ENCODE data around the gene METTL21C. TPM values are rescaled to one million over a fixed set of nuclear protein-coding genes. Genes with fewer than 3 reads are reported as not detected.

METTL21C gene
- total and polyA plus RNA-seq, 9 donors, result 14.6 to 50.1 (median 22.2) TPM

- Histone ChIP-seq H3K4me3 (ENCODE audit: low read length) (no peak overlapping the region), H3K36me3 (ENCODE audit: control insufficient read depth, insufficient read depth, low read length) (no peaks in the 10 kb centered on the region), H3K4me1 (ENCODE audit: control insufficient read depth, insufficient read depth, low read length) (peaks cover 33% of the 10 kb centered on the region), H3K27ac (ENCODE audit: low read length) (no peak overlapping the region), H3K9me3 (replicated peaks; ENCODE audit: control insufficient read depth, low read depth, low read length) (no peaks in the 10 kb centered on the region), H3K27me3 (ENCODE audit: control insufficient read depth, insufficient read depth, low read length) (no peaks in the 10 kb centered on the region)
- 20% methylated on average over 1 of the region's 3 CpGs for WGBS (ENCODE audit: insufficient coverage)
- no peak for DNase-seq
Measured at GRCh38 chr13:102699504-102699903, 4.7 kb upstream of the METTL21C start.

GRCh38 chr13:102698649-102698980, 3.8 kb upstream of the METTL21C start:
- Histone ChIP-seq H3K36me3 (ENCODE audit: control insufficient read depth, insufficient read depth, low read length) (no peaks in the 10 kb centered on the region), H3K27ac (ENCODE audit: low read length) (no peak overlapping the region), H3K27me3 (ENCODE audit: control insufficient read depth, insufficient read depth, low read length) (no peaks in the 10 kb centered on the region), H3K9me3 (replicated peaks; ENCODE audit: control insufficient read depth, low read depth, low read length) (no peaks in the 10 kb centered on the region), H3K4me3 (ENCODE audit: low read length) (no peak overlapping the region), H3K4me1 (ENCODE audit: control insufficient read depth, insufficient read depth, low read length) (peaks cover 33% of the 10 kb centered on the region)
- no peak for DNase-seq
- WGBS (ENCODE audit: insufficient coverage), result 100% methylated on average over 2 of the region's 2 CpGs

GRCh38 chr13:102697929-102698648, 3.2 kb upstream of the METTL21C start:
- no peaks in the 10 kb centered on the region for H3K36me3 ChIP-seq (ENCODE audit: control insufficient read depth, insufficient read depth, low read length)
- no peak overlapping the region for H3K4me3 ChIP-seq (ENCODE audit: low read length)
- no peaks in the 10 kb centered on the region for H3K27me3 ChIP-seq (ENCODE audit: control insufficient read depth, insufficient read depth, low read length)
- DNase-seq, result no peak
- H3K4me1 ChIP-seq (ENCODE audit: control insufficient read depth, insufficient read depth, low read length), result peaks cover 33% of the 10 kb centered on the region
- H3K27ac ChIP-seq (ENCODE audit: low read length), result no peak overlapping the region
- WGBS (ENCODE audit: insufficient coverage), result 100% methylated on average over 1 of the region's 8 CpGs
- no peaks in the 10 kb centered on the region for H3K9me3 ChIP-seq (replicated peaks; ENCODE audit: control insufficient read depth, low read depth, low read length)

GRCh38 chr13:102697264-102697663, 2.4 kb upstream of the METTL21C start:
- no peak for DNase-seq
- no peaks in the 10 kb centered on the region for H3K36me3 ChIP-seq (ENCODE audit: control insufficient read depth, insufficient read depth, low read length)
- peaks cover 3% of the 10 kb centered on the region for H3K27me3 ChIP-seq (ENCODE audit: control insufficient read depth, insufficient read depth, low read length)
- WGBS (ENCODE audit: insufficient coverage), result 93% methylated on average over 2 of the region's 6 CpGs
- no peak overlapping the region for H3K4me3 ChIP-seq (ENCODE audit: low read length)
- no peak overlapping the region for H3K27ac ChIP-seq (ENCODE audit: low read length)
- H3K4me1 ChIP-seq (ENCODE audit: control insufficient read depth, insufficient read depth, low read length), result peaks cover 35% of the 10 kb centered on the region
- H3K9me3 ChIP-seq (replicated peaks; ENCODE audit: control insufficient read depth, low read depth, low read length), result no peaks in the 10 kb centered on the region

GRCh38 chr13:102696465-102696864, 1.6 kb upstream of the METTL21C start:
- Histone ChIP-seq H3K4me3 (ENCODE audit: low read length) (no peak overlapping the region), H3K9me3 (replicated peaks; ENCODE audit: control insufficient read depth, low read depth, low read length) (no peaks in the 10 kb centered on the region), H3K27ac (ENCODE audit: low read length) (peak overlapping the region; percentile 35), H3K36me3 (ENCODE audit: control insufficient read depth, insufficient read depth, low read length) (no peaks in the 10 kb centered on the region), H3K4me1 (ENCODE audit: control insufficient read depth, insufficient read depth, low read length) (peaks cover 35% of the 10 kb centered on the region), H3K27me3 (ENCODE audit: control insufficient read depth, insufficient read depth, low read length) (peaks cover 3% of the 10 kb centered on the region)
- no peak for DNase-seq
- 85% methylated on average over 4 of the region's 4 CpGs for WGBS (ENCODE audit: insufficient coverage)

- H3K9me3 ChIP-seq (replicated peaks; ENCODE audit: control insufficient read depth, low read depth, low read length), result no peaks in the 10 kb centered on the region
- no peaks in the 10 kb centered on the region for H3K36me3 ChIP-seq (ENCODE audit: control insufficient read depth, insufficient read depth, low read length)
- peak overlapping the region; percentile 19 for H3K4me3 ChIP-seq (ENCODE audit: low read length)
- WGBS (ENCODE audit: insufficient coverage), result no CpG with 5 or more reads among the region's 2 CpGs
- no peak for DNase-seq
- H3K4me1 ChIP-seq (ENCODE audit: control insufficient read depth, insufficient read depth, low read length), result peaks cover 16% of the 10 kb centered on the region
- H3K27ac ChIP-seq (ENCODE audit: low read length), result peak overlapping the region; percentile 5
- H3K27me3 ChIP-seq (ENCODE audit: control insufficient read depth, insufficient read depth, low read length), result peaks cover 6% of the 10 kb centered on the region
Measured at GRCh38 chr13:102693776-102694175, 1.1 kb downstream of the METTL21C start.

GRCh38 chr13:102693250-102693649, 1.6 kb downstream of the METTL21C start:
- Histone ChIP-seq H3K27ac (ENCODE audit: low read length) (peak overlapping the region; percentile 5), H3K4me3 (ENCODE audit: low read length) (peak overlapping the region; percentile 19)
- no CpG with 5 or more reads among the region's 4 CpGs for WGBS (ENCODE audit: insufficient coverage)

GRCh38 chr13:102692491-102692826, 2.4 kb downstream of the METTL21C start:
- H3K4me1 ChIP-seq (ENCODE audit: control insufficient read depth, insufficient read depth, low read length), result peaks cover 18% of the 10 kb centered on the region
- WGBS (ENCODE audit: insufficient coverage), result no CpG with 5 or more reads among the region's 2 CpGs
- peak overlapping the region; percentile 25 for H3K4me3 ChIP-seq (ENCODE audit: low read length)
- no peaks in the 10 kb centered on the region for H3K36me3 ChIP-seq (ENCODE audit: control insufficient read depth, insufficient read depth, low read length)
- DNase-seq, result no peak
- H3K9me3 ChIP-seq (replicated peaks; ENCODE audit: control insufficient read depth, low read depth, low read length), result no peaks in the 10 kb centered on the region
- H3K27me3 ChIP-seq (ENCODE audit: control insufficient read depth, insufficient read depth, low read length), result peaks cover 8% of the 10 kb centered on the region
- H3K27ac ChIP-seq (ENCODE audit: low read length), result peak overlapping the region; percentile 71

More at GRCh38 chr13:102693250-102693649, 1.6 kb downstream of the METTL21C start:
- Histone ChIP-seq H3K36me3 (ENCODE audit: control insufficient read depth, insufficient read depth, low read length) (no peaks in the 10 kb centered on the region), H3K27me3 (ENCODE audit: control insufficient read depth, insufficient read depth, low read length) (peaks cover 8% of the 10 kb centered on the region), H3K4me1 (ENCODE audit: control insufficient read depth, insufficient read depth, low read length) (peaks cover 20% of the 10 kb centered on the region), H3K9me3 (replicated peaks; ENCODE audit: control insufficient read depth, low read depth, low read length) (no peaks in the 10 kb centered on the region)
- DNase-seq, result no peak

GRCh38 chr13:102690883-102691282, 4.0 kb downstream of the METTL21C start:
- Histone ChIP-seq H3K4me3 (ENCODE audit: low read length) (no peak overlapping the region), H3K27me3 (ENCODE audit: control insufficient read depth, insufficient read depth, low read length) (peaks cover 8% of the 10 kb centered on the region), H3K27ac (ENCODE audit: low read length) (no peak overlapping the region), H3K4me1 (ENCODE audit: control insufficient read depth, insufficient read depth, low read length) (peaks cover 17% of the 10 kb centered on the region), H3K9me3 (replicated peaks; ENCODE audit: control insufficient read depth, low read depth, low read length) (no peaks in the 10 kb centered on the region), H3K36me3 (ENCODE audit: control insufficient read depth, insufficient read depth, low read length) (no peaks in the 10 kb centered on the region)
- WGBS (ENCODE audit: insufficient coverage), result 83% methylated on average over 2 of the region's 4 CpGs
- no peak for DNase-seq

- Histone ChIP-seq H3K4me1 (ENCODE audit: control insufficient read depth, insufficient read depth, low read length) (peaks cover 15% of the 10 kb centered on the region), H3K27ac (ENCODE audit: low read length) (peak overlapping the region; percentile 74), H3K27me3 (ENCODE audit: control insufficient read depth, insufficient read depth, low read length) (peaks cover 8% of the 10 kb centered on the region), H3K9me3 (replicated peaks; ENCODE audit: control insufficient read depth, low read depth, low read length) (no peaks in the 10 kb centered on the region), H3K36me3 (ENCODE audit: control insufficient read depth, insufficient read depth, low read length) (no peaks in the 10 kb centered on the region), H3K4me3 (ENCODE audit: low read length) (no peak overlapping the region)
- 44% methylated on average over 10 of the region's 13 CpGs for WGBS (ENCODE audit: insufficient coverage)
- DNase-seq, result no peak
Measured at GRCh38 chr13:102688306-102688973, 6.4 kb downstream of the METTL21C start.

All from muscle of leg (tissue), 11 donors.